ENCODE results near the gene MAPKAPK2.
A peak's percentile ranks its signal among the peaks of the same experiment; 100 is the strongest.

The MAPKAPK2 gene

GRCh38 chr1:206705726-206706297 is 21.1 kb downstream of the MAPKAPK2 start:
- H3K36me3 ChIP-seq (ENCODE audit: control insufficient read depth in 2 of 2, insufficient read depth in 1 of 2, low read length in 2 of 2) = no peaks in the 10 kb centered on the region
- POLR2A ChIA-PET = no interaction called here
- no peaks in the 10 kb centered on the region for H3K9me3 ChIP-seq (ENCODE audit: control insufficient read depth, insufficient read depth, low read depth, low read length)
- CTCF ChIA-PET = interaction anchor here (0.7 to 2.0 kb wide), 4 partner anchors 21 to 75 kb away, joined by 3 to 6 read pairs (median 3); no protein-coding TSS in a partner anchor
- H3K4me3 ChIP-seq (ENCODE audit: low read depth, low read length) = no peak overlapping the region
- H3K27ac ChIP-seq (ENCODE audit: extremely low read depth, low read depth, low read length) = no peak overlapping the region
- H3K4me1 ChIP-seq (ENCODE audit: control insufficient read depth, insufficient read depth, low read length) = peaks cover 27% of the 10 kb centered on the region
- TF ChIP-seq ZNF341 (tag by site-specific recombination; IDR thresholded peaks at IDR 0.05; ENCODE audit: low read depth) = no peak
- TF ChIP-seq FEZF1 (tag by site-specific recombination; IDR thresholded peaks at IDR 0.05) = no peak
- peak; percentile 73 for TF ChIP-seq ZNF426 (tag by site-specific recombination; IDR thresholded peaks at IDR 0.05)
- TF ChIP-seq ZNF623 (tag by site-specific recombination; IDR thresholded peaks at IDR 0.05) = peak; percentile 55
- TF ChIP-seq, protein P1, sequence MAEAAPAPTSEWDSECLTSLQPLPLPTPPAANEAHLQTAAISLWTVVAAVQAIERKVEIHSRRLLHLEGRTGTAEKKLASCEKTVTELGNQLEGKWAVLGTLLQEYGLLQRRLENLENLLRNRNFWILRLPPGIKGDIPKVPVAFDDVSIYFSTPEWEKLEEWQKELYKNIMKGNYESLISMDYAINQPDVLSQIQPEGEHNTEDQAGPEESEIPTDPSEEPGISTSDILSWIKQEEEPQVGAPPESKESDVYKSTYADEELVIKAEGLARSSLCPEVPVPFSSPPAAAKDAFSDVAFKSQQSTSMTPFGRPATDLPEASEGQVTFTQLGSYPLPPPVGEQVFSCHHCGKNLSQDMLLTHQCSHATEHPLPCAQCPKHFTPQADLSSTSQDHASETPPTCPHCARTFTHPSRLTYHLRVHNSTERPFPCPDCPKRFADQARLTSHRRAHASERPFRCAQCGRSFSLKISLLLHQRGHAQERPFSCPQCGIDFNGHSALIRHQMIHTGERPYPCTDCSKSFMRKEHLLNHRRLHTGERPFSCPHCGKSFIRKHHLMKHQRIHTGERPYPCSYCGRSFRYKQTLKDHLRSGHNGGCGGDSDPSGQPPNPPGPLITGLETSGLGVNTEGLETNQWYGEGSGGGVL (tag by site-specific recombination; IDR thresholded peaks at IDR 0.05) = no peak
- TF ChIP-seq, protein P2, sequence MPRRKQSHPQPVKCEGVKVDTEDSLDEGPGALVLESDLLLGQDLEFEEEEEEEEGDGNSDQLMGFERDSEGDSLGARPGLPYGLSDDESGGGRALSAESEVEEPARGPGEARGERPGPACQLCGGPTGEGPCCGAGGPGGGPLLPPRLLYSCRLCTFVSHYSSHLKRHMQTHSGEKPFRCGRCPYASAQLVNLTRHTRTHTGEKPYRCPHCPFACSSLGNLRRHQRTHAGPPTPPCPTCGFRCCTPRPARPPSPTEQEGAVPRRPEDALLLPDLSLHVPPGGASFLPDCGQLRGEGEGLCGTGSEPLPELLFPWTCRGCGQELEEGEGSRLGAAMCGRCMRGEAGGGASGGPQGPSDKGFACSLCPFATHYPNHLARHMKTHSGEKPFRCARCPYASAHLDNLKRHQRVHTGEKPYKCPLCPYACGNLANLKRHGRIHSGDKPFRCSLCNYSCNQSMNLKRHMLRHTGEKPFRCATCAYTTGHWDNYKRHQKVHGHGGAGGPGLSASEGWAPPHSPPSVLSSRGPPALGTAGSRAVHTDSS (tag by site-specific recombination; IDR thresholded peaks at IDR 0.05) = no peak
- peak; percentile 37 for TF ChIP-seq ZNF654 (tag by site-specific recombination; IDR thresholded peaks at IDR 0.05; ENCODE audit: low read depth)
- 0 out of 2 replicates have a peak, but pooled peaks have one; percentile 12 for TF ChIP-seq ZNF514 (tag by site-specific recombination; IDR thresholded peaks at IDR 0.05)
- TF ChIP-seq, protein P3, sequence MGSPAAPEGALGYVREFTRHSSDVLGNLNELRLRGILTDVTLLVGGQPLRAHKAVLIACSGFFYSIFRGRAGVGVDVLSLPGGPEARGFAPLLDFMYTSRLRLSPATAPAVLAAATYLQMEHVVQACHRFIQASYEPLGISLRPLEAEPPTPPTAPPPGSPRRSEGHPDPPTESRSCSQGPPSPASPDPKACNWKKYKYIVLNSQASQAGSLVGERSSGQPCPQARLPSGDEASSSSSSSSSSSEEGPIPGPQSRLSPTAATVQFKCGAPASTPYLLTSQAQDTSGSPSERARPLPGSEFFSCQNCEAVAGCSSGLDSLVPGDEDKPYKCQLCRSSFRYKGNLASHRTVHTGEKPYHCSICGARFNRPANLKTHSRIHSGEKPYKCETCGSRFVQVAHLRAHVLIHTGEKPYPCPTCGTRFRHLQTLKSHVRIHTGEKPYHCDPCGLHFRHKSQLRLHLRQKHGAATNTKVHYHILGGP (tag by site-specific recombination; IDR thresholded peaks at IDR 0.05) = no peak
- TF ChIP-seq ZNF624 (tag by site-specific recombination; IDR thresholded peaks at IDR 0.05) = no peak
- TF ChIP-seq ZNF518A (tag by site-specific recombination; conservative IDR thresholded peaks at IDR 0.05; ENCODE audit: low read depth) = peak; percentile 78
- TF ChIP-seq ZNF571 (tag by site-specific recombination; IDR thresholded peaks at IDR 0.05) = no peak
- no peak for TF ChIP-seq ZNF664 (tag by site-specific recombination; IDR thresholded peaks at IDR 0.05)
- TF ChIP-seq MYNN (tag by site-specific recombination; IDR thresholded peaks at IDR 0.05; ENCODE audit: borderline replicate concordance) = no peak
- TF ChIP-seq ZNF501 (tag by site-specific recombination; IDR thresholded peaks at IDR 0.05) = no peak
- TF ChIP-seq ZNF561 (tag by site-specific recombination; IDR thresholded peaks at IDR 0.05; ENCODE audit: borderline replicate concordance) = no peak
- TF ChIP-seq KLF16 (tag by site-specific recombination; IDR thresholded peaks at IDR 0.05) = no peak
- no peak for TF ChIP-seq ZNF558 (tag by site-specific recombination; IDR thresholded peaks at IDR 0.05)
- no peak for TF ChIP-seq GLI2 (tag by site-specific recombination; IDR thresholded peaks at IDR 0.05; ENCODE audit: borderline replicate concordance, low read depth)
- no peak for TF ChIP-seq ZNF391 (tag by site-specific recombination; IDR thresholded peaks at IDR 0.05; ENCODE audit: borderline replicate concordance, low read depth)
- peak; percentile 86 for TF ChIP-seq ZNF394 (tag by site-specific recombination; IDR thresholded peaks at IDR 0.05; ENCODE audit: borderline replicate concordance)
- TF ChIP-seq ZNF707 (tag by site-specific recombination; IDR thresholded peaks at IDR 0.05) = no peak
- TF ChIP-seq ZNF433 (tag by site-specific recombination; IDR thresholded peaks at IDR 0.05; ENCODE audit: low read depth) = no peak
- no peak for TF ChIP-seq TCF7L2 (IDR thresholded peaks at IDR 0.05; ENCODE audit: borderline replicate concordance, low read depth, low read length)
- TF ChIP-seq ZNF549 (tag by site-specific recombination; IDR thresholded peaks at IDR 0.05) = no peak
- 0 out of 2 replicates have a peak, but pooled peaks have one; percentile 38 for TF ChIP-seq ZXDB (tag by site-specific recombination; IDR thresholded peaks at IDR 0.05)
- no peak for TF ChIP-seq ZFHX2 (tag by site-specific recombination; conservative IDR thresholded peaks at IDR 0.05)
- TF ChIP-seq TRIM28 (IDR thresholded peaks at IDR 0.05; ENCODE audit: borderline replicate concordance, low read length) = no peak
- TF ChIP-seq ZNF621 (tag by site-specific recombination; IDR thresholded peaks at IDR 0.05) = no peak

Measured in HEK293 (cell line).